ENCODE measurements around the gene PPFIBP1. TPM values are rescaled to one million over a fixed set of nuclear protein-coding genes. Genes with fewer than 3 reads are reported as not detected.

Gene PPFIBP1
- total and polyA plus RNA-seq, 2 of the 4 experiments (the other 2 are of a cell fraction) = 30.4 to 72.2 TPM

DNA sequence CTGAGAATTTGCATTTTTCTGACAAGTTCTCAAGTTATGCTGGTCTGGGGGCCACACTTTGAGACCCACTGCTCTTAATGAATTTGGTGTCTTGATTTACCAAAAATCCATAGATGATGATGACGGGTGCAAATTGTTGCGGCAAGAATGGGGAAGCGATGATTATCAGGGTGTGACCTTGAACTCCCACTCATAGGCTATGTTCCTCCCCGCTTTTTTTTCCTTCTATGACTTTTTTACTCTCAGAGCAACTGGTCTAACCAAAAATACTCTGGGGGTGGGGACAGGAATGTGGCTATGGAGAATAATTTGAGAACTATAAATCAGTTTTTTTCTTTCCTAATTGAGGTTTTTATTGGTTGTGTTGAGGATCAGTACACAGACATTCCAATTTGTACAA, 83.6 kb downstream of the PPFIBP1 start:
- H2AFZ ChIP-seq (replicated peaks; ENCODE audit: low read length, poor library complexity) = no peak overlapping the region
- peaks cover 11% of the 10 kb centered on the region for H3K4me1 ChIP-seq (ENCODE audit: control insufficient read depth, insufficient read depth, low read length)
- no peaks in the 10 kb centered on the region for H3K9me3 ChIP-seq (ENCODE audit: control insufficient read depth, insufficient read depth, low read length)
- no peaks in the 10 kb centered on the region for H3K27me3 ChIP-seq (ENCODE audit: control insufficient read depth, insufficient read depth, low read length)
- no peak overlapping the region for H2BK120ac ChIP-seq (ENCODE audit: low read depth, low read length)
- no peaks in the 10 kb centered on the region for H3K36me3 ChIP-seq (ENCODE audit: control insufficient read depth, insufficient read depth, low read length)
- no peak overlapping the region for H3K27ac ChIP-seq (ENCODE audit: insufficient read depth, low read length)
- dilution Hi-C loops (cut with HindIII; ENCODE audit: low sequenced_read_pairs, unreplicated experiment) (no loop called here), intact Hi-C loops (cut with micrococcal nuclease) (no loop called here), in situ Hi-C loops (cut with MboI; ENCODE audit: low sequenced_read_pairs) (no loop called here)
- ATAC-seq (ENCODE audit: low read depth) (no peak), DNase-seq (no peak)
- 100% methylated on average over 2 of the region's 4 CpGs; no CpG with 5 or more reads in 1 of the 2 experiments for WGBS, 2 experiments (ENCODE audit: extremely low coverage in 2 of 2, insufficient read length in 1 of 2)
- H4K8ac ChIP-seq (ENCODE audit: low read depth in 2 of 2, low read length in 2 of 2) = no peak overlapping the region
- no peak overlapping the region for H3K9ac ChIP-seq (ENCODE audit: low read depth, low read length)
- no peaks in the 10 kb centered on the region; the same call in 1 of the 2 replicates for H4K20me1 ChIP-seq (ENCODE audit: insufficient read depth, low read length)
- H3K4me3 ChIP-seq (ENCODE audit: insufficient read depth, low read depth, low read length) = no peak overlapping the region
- no peak overlapping the region for H4K5ac ChIP-seq (ENCODE audit: low read depth, low read length)
- no peak for TF ChIP-seq BHLHE40 (IDR thresholded peaks at IDR 0.05; ENCODE audit: low read depth, low read length)
- no peak for TF ChIP-seq CHD1 (IDR thresholded peaks at IDR 0.05; ENCODE audit: low read depth, low read length)
- TF ChIP-seq RCOR1 (IDR thresholded peaks at IDR 0.05; ENCODE audit: insufficient replicate concordance, low read length) = no peak
- TF ChIP-seq CEBPB (IDR thresholded peaks at IDR 0.05; ENCODE audit: low read depth, low read length) = no peak
- TF ChIP-seq, protein P1, sequence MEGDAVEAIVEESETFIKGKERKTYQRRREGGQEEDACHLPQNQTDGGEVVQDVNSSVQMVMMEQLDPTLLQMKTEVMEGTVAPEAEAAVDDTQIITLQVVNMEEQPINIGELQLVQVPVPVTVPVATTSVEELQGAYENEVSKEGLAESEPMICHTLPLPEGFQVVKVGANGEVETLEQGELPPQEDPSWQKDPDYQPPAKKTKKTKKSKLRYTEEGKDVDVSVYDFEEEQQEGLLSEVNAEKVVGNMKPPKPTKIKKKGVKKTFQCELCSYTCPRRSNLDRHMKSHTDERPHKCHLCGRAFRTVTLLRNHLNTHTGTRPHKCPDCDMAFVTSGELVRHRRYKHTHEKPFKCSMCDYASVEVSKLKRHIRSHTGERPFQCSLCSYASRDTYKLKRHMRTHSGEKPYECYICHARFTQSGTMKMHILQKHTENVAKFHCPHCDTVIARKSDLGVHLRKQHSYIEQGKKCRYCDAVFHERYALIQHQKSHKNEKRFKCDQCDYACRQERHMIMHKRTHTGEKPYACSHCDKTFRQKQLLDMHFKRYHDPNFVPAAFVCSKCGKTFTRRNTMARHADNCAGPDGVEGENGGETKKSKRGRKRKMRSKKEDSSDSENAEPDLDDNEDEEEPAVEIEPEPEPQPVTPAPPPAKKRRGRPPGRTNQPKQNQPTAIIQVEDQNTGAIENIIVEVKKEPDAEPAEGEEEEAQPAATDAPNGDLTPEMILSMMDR (conservative IDR thresholded peaks at IDR 0.05; ENCODE audit: low read depth, low read length) = no peak
- no peak for TF ChIP-seq RAD21 (IDR thresholded peaks at IDR 0.05; ENCODE audit: low read length)
- no peak for TF ChIP-seq NFE2L2 (IDR thresholded peaks at IDR 0.05; ENCODE audit: low read depth, low read length)
- H2BK5ac ChIP-seq (ENCODE audit: low read depth, low read length, poor library complexity, severe bottlenecking) = no peak overlapping the region
- H2AK5ac ChIP-seq (ENCODE audit: low read depth, low read length) = no peak overlapping the region
- POLR2A ChIA-PET (ENCODE audit: unreplicated experiment) = no interaction called here
- H3K56ac ChIP-seq (ENCODE audit: extremely low read depth, insufficient read depth, low read length) = no peak overlapping the region
- no peak overlapping the region for H3K4ac ChIP-seq (ENCODE audit: low read depth, low read length)
- CTCF ChIA-PET = interaction anchor here (0.6 kb wide), 1 partner anchor 18 kb away, joined by 3 read pairs; no protein-coding TSS in a partner anchor
- no peak overlapping the region for H2BK20ac ChIP-seq (ENCODE audit: low read depth, low read length)
- no peak overlapping the region for H4K91ac ChIP-seq (ENCODE audit: insufficient read depth, low read depth, low read length)
- no peak overlapping the region for H3K4me2 ChIP-seq (ENCODE audit: low read depth, low read length)
- no peak overlapping the region for H2BK15ac ChIP-seq (ENCODE audit: low read depth, low read length)
- no peak overlapping the region for H3K18ac ChIP-seq (ENCODE audit: low read depth, low read length)
- H3K23ac ChIP-seq (ENCODE audit: low read depth, low read length) = no peak overlapping the region
- BruUV-seq (replicated peaks) = no TSS peak
- no peak overlapping the region for H3K14ac ChIP-seq (replicated peaks; ENCODE audit: low read depth, low read length)
- peaks cover 37 to 83% of the 10 kb centered on the region in 2 experiments for H3K79me1 ChIP-seq (ENCODE audit: low read depth in 1 of 2, low read length in 2 of 2)
- H2AK9ac ChIP-seq (replicated peaks; ENCODE audit: low read depth, low read length, poor library complexity) = no peak overlapping the region
- H3K9me1 ChIP-seq (ENCODE audit: insufficient read depth, low read length) = peaks cover 7% of the 10 kb centered on the region

Data from IMR-90 (cell line).